WERI-Rb-1 (cell line): Measurements from ENCODE around the gene CCND2.

Experiments
- DNase-seq: peaks from one replicate; pipeline ENCODE4 v3.0.0-alpha.2; 2020
- H3K27ac ChIP-seq: fragments of 250-450 bp; sonication (Bioruptor Pico); 2 replicates; pipeline ENCODE4 v1.5.1; 2020; ENCODE audit warnings: mild to moderate bottlenecking, moderate library complexity
- H3K27me3 ChIP-seq: fragments of 250-450 bp; sonication (Bioruptor Pico); 2 replicates; pipeline ENCODE4 v1.5.1; 2021; ENCODE audit warnings: mild to moderate bottlenecking, low read depth, moderate library complexity; ENCODE audit not compliant: insufficient read depth, severe bottlenecking
- H3K36me3 ChIP-seq: fragments of 250-450 bp; sonication (Bioruptor Pico); 2 replicates; pipeline ENCODE4 v1.5.1; 2020; ENCODE audit warnings: mild to moderate bottlenecking, moderate library complexity
- H3K4me3 ChIP-seq: 2 replicates; pipeline ENCODE4 v1.5.1; 2011; ENCODE audit warnings: low read depth, mild to moderate bottlenecking, control low read depth, low read length
- H3K9me3 ChIP-seq: fragments of 250-450 bp; sonication (Bioruptor Pico); 2 replicates; pipeline ENCODE4 v1.5.1; 2021; ENCODE audit warnings: mild to moderate bottlenecking, moderate library complexity; ENCODE audit not compliant: severe bottlenecking
- TF ChIP-seq, protein P1 (sequence below): IDR thresholded peaks from 2 replicates; pipeline ENCODE4 v1.5.1; 2011; ENCODE audit warnings: low read depth, mild to moderate bottlenecking, control low read depth, inconsistent platforms, low read length

CCND2 gene

DNA sequence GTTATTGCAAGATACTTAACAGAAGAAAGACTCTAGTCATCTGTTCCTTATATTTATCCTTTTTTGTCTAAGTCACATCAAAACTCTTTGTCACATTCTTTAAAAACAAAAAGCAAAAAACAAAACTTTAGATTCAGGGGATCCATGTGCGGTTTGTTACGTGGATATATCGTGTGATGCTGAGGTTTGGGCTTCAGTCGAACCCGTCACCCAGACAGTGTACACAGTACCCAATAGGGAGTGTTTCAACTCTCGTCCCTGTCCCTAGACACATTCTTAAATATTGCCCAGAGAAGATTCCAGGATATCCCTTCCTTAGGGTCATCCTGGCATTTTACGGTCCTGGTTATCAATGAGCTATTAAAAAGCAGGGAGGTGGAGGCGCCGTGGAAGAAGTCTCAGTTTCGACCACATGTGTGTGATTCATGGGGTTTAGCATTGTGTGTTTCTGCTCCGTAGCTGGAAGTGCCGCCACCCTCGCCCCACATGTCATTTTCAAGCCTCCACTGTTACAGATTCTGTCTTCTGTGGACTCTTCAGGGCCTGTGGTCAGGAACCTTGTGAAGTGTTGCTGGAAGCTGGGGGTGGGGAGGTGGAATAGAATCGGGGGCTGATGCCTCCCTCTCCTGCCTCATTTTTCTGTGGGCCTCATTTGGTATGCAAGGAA is 19.9 kb downstream of the CCND2 start:
- Histone ChIP-seq H3K27me3 (no peaks in the 10 kb centered on the region), H3K9me3 (no peaks in the 10 kb centered on the region), H3K36me3 (no peaks in the 10 kb centered on the region), H3K27ac (peak overlapping the region; percentile 83), H3K4me3 (no peak overlapping the region)
- TF ChIP-seq, protein P1, sequence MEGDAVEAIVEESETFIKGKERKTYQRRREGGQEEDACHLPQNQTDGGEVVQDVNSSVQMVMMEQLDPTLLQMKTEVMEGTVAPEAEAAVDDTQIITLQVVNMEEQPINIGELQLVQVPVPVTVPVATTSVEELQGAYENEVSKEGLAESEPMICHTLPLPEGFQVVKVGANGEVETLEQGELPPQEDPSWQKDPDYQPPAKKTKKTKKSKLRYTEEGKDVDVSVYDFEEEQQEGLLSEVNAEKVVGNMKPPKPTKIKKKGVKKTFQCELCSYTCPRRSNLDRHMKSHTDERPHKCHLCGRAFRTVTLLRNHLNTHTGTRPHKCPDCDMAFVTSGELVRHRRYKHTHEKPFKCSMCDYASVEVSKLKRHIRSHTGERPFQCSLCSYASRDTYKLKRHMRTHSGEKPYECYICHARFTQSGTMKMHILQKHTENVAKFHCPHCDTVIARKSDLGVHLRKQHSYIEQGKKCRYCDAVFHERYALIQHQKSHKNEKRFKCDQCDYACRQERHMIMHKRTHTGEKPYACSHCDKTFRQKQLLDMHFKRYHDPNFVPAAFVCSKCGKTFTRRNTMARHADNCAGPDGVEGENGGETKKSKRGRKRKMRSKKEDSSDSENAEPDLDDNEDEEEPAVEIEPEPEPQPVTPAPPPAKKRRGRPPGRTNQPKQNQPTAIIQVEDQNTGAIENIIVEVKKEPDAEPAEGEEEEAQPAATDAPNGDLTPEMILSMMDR, result no peak
- no peak for DNase-seq

DNA sequence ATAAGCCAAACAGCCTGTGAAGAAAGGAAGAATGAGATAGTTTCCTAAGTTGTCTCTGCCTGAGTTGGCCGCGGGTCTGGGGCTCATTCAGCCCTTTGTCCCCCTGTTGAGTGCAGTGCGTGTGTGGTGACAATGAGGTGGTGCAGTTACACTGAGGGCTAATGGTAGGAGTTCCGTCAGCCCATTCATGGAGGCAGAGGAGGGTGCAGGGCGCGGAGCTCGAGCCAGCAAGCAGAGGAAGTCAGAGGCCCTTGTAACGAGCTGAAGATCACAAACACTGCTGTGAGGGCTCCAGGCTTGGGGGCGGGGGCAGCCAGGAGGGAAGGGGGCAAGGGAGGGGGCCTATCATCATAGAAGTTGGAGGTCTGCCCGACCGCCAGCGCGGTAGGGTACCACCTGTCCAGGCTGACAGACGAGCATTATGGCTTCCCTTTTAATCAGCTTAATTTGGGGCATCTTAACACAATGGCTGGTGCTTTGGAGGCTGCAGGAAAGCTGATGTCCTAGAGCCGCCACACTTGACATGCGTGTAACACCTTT is 20.5 kb downstream of the CCND2 start:
- peak; percentile 82 for DNase-seq
- no peaks in the 10 kb centered on the region for H3K9me3 ChIP-seq
- H3K36me3 ChIP-seq, result no peaks in the 10 kb centered on the region
- no peaks in the 10 kb centered on the region for H3K27me3 ChIP-seq
- no peak overlapping the region for H3K4me3 ChIP-seq
- TF ChIP-seq, protein P1, result no peak
- peak overlapping the region; percentile 83 for H3K27ac ChIP-seq

DNA sequence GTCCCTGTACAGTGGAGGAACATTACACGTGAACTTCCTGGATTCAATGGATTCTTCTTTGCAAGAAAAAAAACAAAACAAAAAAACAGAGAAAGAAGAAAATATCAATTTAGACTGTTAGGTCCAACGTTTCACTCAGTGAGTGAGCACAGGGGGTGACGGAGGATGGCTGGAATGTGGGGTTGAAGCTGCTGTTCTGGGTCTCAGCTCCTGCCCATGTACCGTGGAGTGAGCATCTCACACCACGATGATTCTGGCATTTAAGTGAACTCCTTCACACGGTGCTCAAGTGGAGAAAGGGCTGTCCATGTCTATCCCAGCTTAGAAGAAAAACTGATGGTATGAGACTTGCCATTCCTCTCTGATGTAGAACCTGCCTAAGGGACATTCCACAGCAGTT is 23.2 kb downstream of the CCND2 start:
- no peaks in the 10 kb centered on the region for H3K36me3 ChIP-seq
- no peaks in the 10 kb centered on the region for H3K9me3 ChIP-seq
- H3K27ac ChIP-seq, result no peak overlapping the region
- no peaks in the 10 kb centered on the region for H3K27me3 ChIP-seq
- TF ChIP-seq, protein P1, result no peak
- H3K4me3 ChIP-seq, result no peak overlapping the region
- no peak for DNase-seq

DNA sequence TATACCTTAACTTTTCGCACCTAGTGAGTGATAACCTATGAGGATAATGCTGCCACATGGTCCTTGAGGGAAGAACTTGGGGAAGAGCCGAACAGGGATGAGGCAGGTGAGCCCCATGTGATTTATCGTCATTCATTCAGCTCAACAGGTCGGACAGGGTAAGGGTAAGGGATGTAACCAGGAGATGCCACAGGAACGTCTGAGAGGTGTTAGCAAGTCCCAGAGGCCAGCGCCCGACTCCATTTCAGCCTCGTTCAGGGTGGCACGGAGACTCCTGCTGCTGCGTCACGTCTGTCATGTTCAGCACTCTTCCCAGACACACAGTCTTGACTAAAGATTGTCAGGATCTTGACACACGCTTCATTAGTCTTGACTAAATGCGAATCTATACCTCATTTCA is 24.1 kb downstream of the CCND2 start:
- no peaks in the 10 kb centered on the region for H3K36me3 ChIP-seq
- no peak overlapping the region for H3K27ac ChIP-seq
- H3K27me3 ChIP-seq, result no peaks in the 10 kb centered on the region
- TF ChIP-seq, protein P1, result no peak
- DNase-seq, result no peak
- H3K4me3 ChIP-seq, result no peak overlapping the region
- no peaks in the 10 kb centered on the region for H3K9me3 ChIP-seq

DNA sequence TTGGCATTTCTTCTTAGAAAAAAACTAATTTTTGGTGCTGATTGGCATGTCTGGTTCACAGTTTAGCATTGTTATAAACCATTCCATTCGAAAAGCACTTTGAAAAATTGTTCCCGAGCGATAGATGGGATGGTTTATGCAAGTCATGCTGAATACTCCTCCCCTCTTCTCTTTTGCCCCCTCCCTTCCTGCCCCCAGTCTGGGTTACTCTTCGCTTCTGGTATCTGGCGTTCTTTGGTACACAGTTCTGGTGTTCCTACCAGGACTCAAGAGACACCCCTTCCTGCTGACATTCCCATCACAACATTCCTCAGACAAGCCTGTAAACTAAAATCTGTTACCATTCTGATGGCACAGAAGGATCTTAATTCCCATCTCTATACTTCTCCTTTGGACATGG is 27.3 kb downstream of the CCND2 start:
- DNase-seq, result no peak
- Histone ChIP-seq H3K27me3 (no peaks in the 10 kb centered on the region), H3K36me3 (no peaks in the 10 kb centered on the region), H3K4me3 (no peak overlapping the region), H3K27ac (no peak overlapping the region), H3K9me3 (no peaks in the 10 kb centered on the region)
- TF ChIP-seq, protein P1, result no peak
